Body of pancreas (tissue), 4 donors: ENCODE measurements around the gene ZNF33A.

ENCODE experiments used
- POLR2A ChIP-seq, 3 donors: fragments of 450-650 bp; IDR thresholded peaks; one replicate each; pipeline ENCODE4 v1.6.1; 2016; ENCODE audit warnings: antibody characterized with exemption in 3 of 3, mild to moderate bottlenecking in 2 of 3
- TF ChIP-seq, protein P1 (sequence below), 7 experiments: fragments of 450-650 bp in 4 of 7; fragments of 200-600 bp in 3 of 7; sonication (generic) in 3 of 7; IDR thresholded peaks; one replicate each; pipeline ENCODE4 v1.5.1; 2016 to 2019; ENCODE audit warnings: antibody characterized with exemption in 7 of 7

GRCh38 chr10:38094927-38095574, 84.6 kb downstream of the ZNF33A start:
- TF ChIP-seq, protein P1, sequence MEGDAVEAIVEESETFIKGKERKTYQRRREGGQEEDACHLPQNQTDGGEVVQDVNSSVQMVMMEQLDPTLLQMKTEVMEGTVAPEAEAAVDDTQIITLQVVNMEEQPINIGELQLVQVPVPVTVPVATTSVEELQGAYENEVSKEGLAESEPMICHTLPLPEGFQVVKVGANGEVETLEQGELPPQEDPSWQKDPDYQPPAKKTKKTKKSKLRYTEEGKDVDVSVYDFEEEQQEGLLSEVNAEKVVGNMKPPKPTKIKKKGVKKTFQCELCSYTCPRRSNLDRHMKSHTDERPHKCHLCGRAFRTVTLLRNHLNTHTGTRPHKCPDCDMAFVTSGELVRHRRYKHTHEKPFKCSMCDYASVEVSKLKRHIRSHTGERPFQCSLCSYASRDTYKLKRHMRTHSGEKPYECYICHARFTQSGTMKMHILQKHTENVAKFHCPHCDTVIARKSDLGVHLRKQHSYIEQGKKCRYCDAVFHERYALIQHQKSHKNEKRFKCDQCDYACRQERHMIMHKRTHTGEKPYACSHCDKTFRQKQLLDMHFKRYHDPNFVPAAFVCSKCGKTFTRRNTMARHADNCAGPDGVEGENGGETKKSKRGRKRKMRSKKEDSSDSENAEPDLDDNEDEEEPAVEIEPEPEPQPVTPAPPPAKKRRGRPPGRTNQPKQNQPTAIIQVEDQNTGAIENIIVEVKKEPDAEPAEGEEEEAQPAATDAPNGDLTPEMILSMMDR (IDR thresholded peaks at IDR 0.05), result no peak
- no peak for TF ChIP-seq POLR2A (IDR thresholded peaks at IDR 0.05)
